C4-2B (cell line): ENCODE measurements around the gene FAM217A.

ENCODE experiments used
- ZFX ChIP-seq: fragments of 450-650 bp; IDR thresholded peaks from 2 replicates; pipeline ENCODE4 v1.6.1; 2017
- TF ChIP-seq, protein P1 (sequence below): fragments of 450-650 bp; conservative IDR thresholded peaks from 2 replicates; pipeline ENCODE4 v1.5.1; 2017; ENCODE audit warnings: mild to moderate bottlenecking

DNA sequence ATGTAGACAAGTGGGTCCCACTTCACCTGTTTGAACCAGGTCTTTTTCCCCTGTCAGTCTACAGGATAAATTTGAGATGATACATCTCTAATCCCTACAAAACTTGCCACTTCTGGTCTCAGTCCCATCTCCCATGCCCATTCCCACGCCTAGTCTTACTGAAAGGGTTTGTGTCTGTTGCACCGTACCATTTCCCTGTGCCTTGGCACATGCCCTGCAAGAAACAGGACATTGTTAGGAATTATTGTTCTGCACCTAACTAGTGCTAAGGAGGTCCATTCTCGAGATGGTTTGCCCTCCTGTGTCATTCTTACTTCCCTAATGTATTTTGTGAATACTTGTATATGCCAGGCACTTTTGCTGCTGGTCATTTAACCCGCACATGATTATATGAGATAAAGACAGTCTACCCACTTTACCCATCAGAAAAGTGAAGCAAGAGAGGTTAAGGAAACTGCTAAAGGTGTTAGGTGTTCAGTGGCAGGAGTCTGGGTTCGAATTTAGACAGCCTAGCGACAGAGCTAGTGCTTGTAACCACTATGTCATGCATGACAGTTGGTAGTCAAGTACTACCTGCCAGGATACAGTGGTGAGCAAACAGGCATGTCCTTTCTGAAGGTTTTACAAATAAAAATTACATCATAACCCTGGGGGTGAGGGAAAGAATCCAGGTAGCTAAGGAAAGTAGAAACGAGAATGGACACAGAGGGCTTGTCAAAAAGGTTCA, 12.7 kb downstream of the FAM217A start:
- TF ChIP-seq, protein P1, sequence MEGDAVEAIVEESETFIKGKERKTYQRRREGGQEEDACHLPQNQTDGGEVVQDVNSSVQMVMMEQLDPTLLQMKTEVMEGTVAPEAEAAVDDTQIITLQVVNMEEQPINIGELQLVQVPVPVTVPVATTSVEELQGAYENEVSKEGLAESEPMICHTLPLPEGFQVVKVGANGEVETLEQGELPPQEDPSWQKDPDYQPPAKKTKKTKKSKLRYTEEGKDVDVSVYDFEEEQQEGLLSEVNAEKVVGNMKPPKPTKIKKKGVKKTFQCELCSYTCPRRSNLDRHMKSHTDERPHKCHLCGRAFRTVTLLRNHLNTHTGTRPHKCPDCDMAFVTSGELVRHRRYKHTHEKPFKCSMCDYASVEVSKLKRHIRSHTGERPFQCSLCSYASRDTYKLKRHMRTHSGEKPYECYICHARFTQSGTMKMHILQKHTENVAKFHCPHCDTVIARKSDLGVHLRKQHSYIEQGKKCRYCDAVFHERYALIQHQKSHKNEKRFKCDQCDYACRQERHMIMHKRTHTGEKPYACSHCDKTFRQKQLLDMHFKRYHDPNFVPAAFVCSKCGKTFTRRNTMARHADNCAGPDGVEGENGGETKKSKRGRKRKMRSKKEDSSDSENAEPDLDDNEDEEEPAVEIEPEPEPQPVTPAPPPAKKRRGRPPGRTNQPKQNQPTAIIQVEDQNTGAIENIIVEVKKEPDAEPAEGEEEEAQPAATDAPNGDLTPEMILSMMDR = 0 out of 2 replicates have a peak, but pooled peaks have one; percentile 2
- no peak for TF ChIP-seq ZFX
